ENCODE results near the gene ARSG.

GRCh38 chr17:68277807-68278206 is 13.5 kb upstream of the ARSG start:
- TF ChIP-seq CTCF (IDR thresholded peaks at IDR 0.05) (no peak), POLR2A (IDR thresholded peaks at IDR 0.05) (no peak), POLR2AphosphoS5 (IDR thresholded peaks at IDR 0.05) (no peak)
